Muscle layer of duodenum (tissue), 2 donors: ENCODE data around the gene OTUD1.
A peak's percentile ranks its signal among the peaks of the same experiment; 100 is the strongest.
"Not testable (repeated sequence)": the region's sequence is repeated elsewhere in the genome, so short reads cannot be mapped to it uniquely, and the experiment has no call there.

Experiments used
- H3K27ac ChIP-seq: one replicate; pipeline ENCODE4 v1.7.0; 2013; ENCODE audit warnings: mild to moderate bottlenecking, low read length
- H3K27me3 ChIP-seq: one replicate; pipeline ENCODE4 v1.7.0; 2013; ENCODE audit warnings: low read depth, mild to moderate bottlenecking, control low read depth, low read length
- H3K36me3 ChIP-seq, 2 donors: one replicate each; pipeline ENCODE4 v1.7.0; 2013; ENCODE audit warnings: low read length in 2 of 2, control low read depth in 1 of 2, mild to moderate bottlenecking in 1 of 2; ENCODE audit not compliant: insufficient read depth in 2 of 2, control insufficient read depth in 1 of 2
- H3K4me1 ChIP-seq, 2 donors: one replicate each; pipeline ENCODE4 v1.7.0; 2013; ENCODE audit warnings: low read length in 2 of 2, mild to moderate bottlenecking in 2 of 2, control low read depth in 1 of 2, moderate library complexity in 1 of 2; ENCODE audit not compliant: insufficient read depth in 2 of 2, control insufficient read depth in 1 of 2
- H3K4me3 ChIP-seq, 2 donors: one replicate each; pipeline ENCODE4 v1.7.0; 2013; ENCODE audit warnings: low read length in 2 of 2, low read depth in 1 of 2, mild to moderate bottlenecking in 1 of 2
- H3K9me3 ChIP-seq, 2 donors: one replicate each; pipeline ENCODE4 v1.7.0; 2013; ENCODE audit warnings: low read length in 2 of 2, control low read depth in 1 of 2, mild to moderate bottlenecking in 1 of 2; ENCODE audit not compliant: control insufficient read depth in 1 of 2
- donor health status: healthy.

OTUD1 gene

GRCh38 chr10:23438547-23439451 is at the start of gene OTUD1:
OTUD1 (plus strand) TSS chr10:23439075; CDS start chr10:23439458, 383 bp downstream.
- peak within 1 kb of the TSS; percentile 65 to 91 for H3K4me3 ChIP-seq
- no peaks in the 10 kb centered on the region for H3K36me3 ChIP-seq
- no peaks in the 10 kb centered on the region for H3K9me3 ChIP-seq
- H3K27me3 ChIP-seq: no peaks in the 10 kb centered on the region
- H3K4me1 ChIP-seq: peaks cover 6 to 25% of the 10 kb centered on the region in 2 donors
- peak within 1 kb of the TSS; percentile 71 for H3K27ac ChIP-seq

GRCh38 chr10:23390408-23390807 is 48.5 kb upstream of the OTUD1 start:
- H3K27ac ChIP-seq, H3K36me3 ChIP-seq, H3K4me3 ChIP-seq: not testable (repeated sequence)

GRCh38 chr10:23390809-23391208 is 48.1 kb upstream of the OTUD1 start:
- Histone ChIP-seq H3K27me3 (no peaks in the 10 kb centered on the region), H3K9me3 (no peaks in the 10 kb centered on the region), H3K4me3 (no peak overlapping the region), H3K27ac (no peak overlapping the region), H3K36me3 (no peaks in the 10 kb centered on the region), H3K4me1 (no peaks in the 10 kb centered on the region)

More at GRCh38 chr10:23390408-23390807, 48.5 kb upstream of the OTUD1 start:
- not testable (repeated sequence) for H3K4me1 ChIP-seq, H3K27me3 ChIP-seq, H3K9me3 ChIP-seq

- H3K4me1 ChIP-seq: no peaks in the 10 kb centered on the region
- no peak overlapping the region for H3K27ac ChIP-seq
- no peak overlapping the region for H3K4me3 ChIP-seq
- no peaks in the 10 kb centered on the region for H3K36me3 ChIP-seq
- H3K9me3 ChIP-seq: no peaks in the 10 kb centered on the region
- H3K27me3 ChIP-seq: no peaks in the 10 kb centered on the region
Measured at GRCh38 chr10:23391821-23392220, 47.1 kb upstream of the OTUD1 start.

- H3K4me1 ChIP-seq: no peaks in the 10 kb centered on the region
- no peaks in the 10 kb centered on the region for H3K27me3 ChIP-seq
- H3K36me3 ChIP-seq: no peaks in the 10 kb centered on the region
- H3K9me3 ChIP-seq: no peaks in the 10 kb centered on the region
- no peak overlapping the region for H3K27ac ChIP-seq
- no peak overlapping the region for H3K4me3 ChIP-seq
Measured at GRCh38 chr10:23395017-23395416, 43.9 kb upstream of the OTUD1 start.

- Histone ChIP-seq H3K27ac (no peak overlapping the region), H3K9me3 (no peaks in the 10 kb centered on the region), H3K4me1 (no peaks in the 10 kb centered on the region), H3K4me3 (no peak overlapping the region), H3K27me3 (no peaks in the 10 kb centered on the region), H3K36me3 (no peaks in the 10 kb centered on the region)
Measured at GRCh38 chr10:23396695-23397094, 42.2 kb upstream of the OTUD1 start.

- Histone ChIP-seq H3K4me1 (no peaks in the 10 kb centered on the region), H3K27me3 (no peaks in the 10 kb centered on the region), H3K9me3 (no peaks in the 10 kb centered on the region), H3K36me3 (no peaks in the 10 kb centered on the region), H3K27ac (no peak overlapping the region), H3K4me3 (no peak overlapping the region)
Measured at GRCh38 chr10:23399701-23400144, 39.2 kb upstream of the OTUD1 start.

- Histone ChIP-seq H3K9me3 (no peaks in the 10 kb centered on the region), H3K36me3 (no peaks in the 10 kb centered on the region), H3K27ac (no peak overlapping the region)
Measured at GRCh38 chr10:23402856-23403255, 36.0 kb upstream of the OTUD1 start.

GRCh38 chr10:23403278-23403677 is 35.6 kb upstream of the OTUD1 start:
- H3K36me3 ChIP-seq: no peaks in the 10 kb centered on the region
- H3K9me3 ChIP-seq: no peaks in the 10 kb centered on the region
- no peaks in the 10 kb centered on the region for H3K27me3 ChIP-seq
- no peak overlapping the region for H3K27ac ChIP-seq
- no peaks in the 10 kb centered on the region for H3K4me1 ChIP-seq
- no peak overlapping the region for H3K4me3 ChIP-seq

More at GRCh38 chr10:23402856-23403255, 36.0 kb upstream of the OTUD1 start:
- H3K4me3 ChIP-seq: no peak overlapping the region
- H3K4me1 ChIP-seq: no peaks in the 10 kb centered on the region
- no peaks in the 10 kb centered on the region for H3K27me3 ChIP-seq

GRCh38 chr10:23403719-23404118 is 35.2 kb upstream of the OTUD1 start:
- no peaks in the 10 kb centered on the region for H3K4me1 ChIP-seq
- no peaks in the 10 kb centered on the region for H3K27me3 ChIP-seq
- H3K27ac ChIP-seq: no peak overlapping the region
- H3K36me3 ChIP-seq: no peaks in the 10 kb centered on the region
- H3K9me3 ChIP-seq: no peaks in the 10 kb centered on the region
- H3K4me3 ChIP-seq: no peak overlapping the region

- no peak overlapping the region for H3K27ac ChIP-seq
- no peaks in the 10 kb centered on the region for H3K4me1 ChIP-seq
- no peaks in the 10 kb centered on the region for H3K36me3 ChIP-seq
- no peaks in the 10 kb centered on the region for H3K9me3 ChIP-seq
- H3K27me3 ChIP-seq: no peaks in the 10 kb centered on the region
- H3K4me3 ChIP-seq: no peak overlapping the region
Measured at GRCh38 chr10:23404461-23404980, 34.4 kb upstream of the OTUD1 start.
